Stimulated activated CD4-positive, alpha-beta T cell treated with anti-CD3 and anti-CD28 coated beads, TNF-alpha, amount 100 ng/mL, for 48 hours (primary cell): ENCODE measurements around the gene BTNL2.
"Not testable (repeated sequence)": the region's sequence is repeated elsewhere in the genome, so short reads cannot be mapped to it uniquely, and the experiment has no call there.

Source experiments
- DNase-seq, 3 donors: peaks; one replicate each; pipeline ENCODE4 v3.0.0-alpha.2; 2020; ENCODE audit warnings: low read depth in 3 of 3

BTNL2 gene, protein sequence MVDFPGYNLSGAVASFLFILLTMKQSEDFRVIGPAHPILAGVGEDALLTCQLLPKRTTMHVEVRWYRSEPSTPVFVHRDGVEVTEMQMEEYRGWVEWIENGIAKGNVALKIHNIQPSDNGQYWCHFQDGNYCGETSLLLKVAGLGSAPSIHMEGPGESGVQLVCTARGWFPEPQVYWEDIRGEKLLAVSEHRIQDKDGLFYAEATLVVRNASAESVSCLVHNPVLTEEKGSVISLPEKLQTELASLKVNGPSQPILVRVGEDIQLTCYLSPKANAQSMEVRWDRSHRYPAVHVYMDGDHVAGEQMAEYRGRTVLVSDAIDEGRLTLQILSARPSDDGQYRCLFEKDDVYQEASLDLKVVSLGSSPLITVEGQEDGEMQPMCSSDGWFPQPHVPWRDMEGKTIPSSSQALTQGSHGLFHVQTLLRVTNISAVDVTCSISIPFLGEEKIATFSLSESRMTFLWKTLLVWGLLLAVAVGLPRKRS

GRCh38 chr6:32406857-32407256 is at the start of gene BTNL2:
Gene BTNL2 (minus strand): TSS chr6:32407181. CDS start chr6:32407123, 58 bp downstream.
- no peak for DNase-seq

GRCh38 chr6:32449088-32449736 is 42.2 kb upstream of the BTNL2 start:
- DNase-seq = no peak

- DNase-seq = no peak
Measured at GRCh38 chr6:32447932-32448331, 41.0 kb upstream of the BTNL2 start.

DNA sequence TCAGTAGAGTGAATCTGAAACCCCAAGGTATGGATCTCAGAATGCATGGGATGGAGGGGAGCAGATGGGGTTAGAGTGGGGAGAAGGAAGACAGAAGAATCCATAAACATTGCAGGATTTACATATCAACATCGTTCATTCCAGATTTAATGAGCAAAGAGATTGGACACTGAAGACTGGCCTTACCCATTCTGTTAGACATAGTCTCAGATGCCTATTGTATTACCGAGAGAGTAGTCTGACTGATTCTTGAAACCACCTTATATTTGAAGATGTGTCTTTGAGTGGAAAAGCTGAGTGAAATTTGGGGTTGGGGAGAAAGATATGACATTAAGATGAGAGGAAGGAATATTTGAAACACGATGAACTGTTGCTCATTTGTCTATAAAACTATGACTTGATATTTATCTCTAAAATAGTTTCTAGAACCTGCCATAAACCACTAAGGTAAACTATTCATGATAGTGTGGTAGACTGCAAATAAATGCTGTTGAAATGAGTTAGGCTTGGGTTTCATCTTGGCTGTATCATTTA is 38.4 kb upstream of the BTNL2 start:
- DNase-seq = no peak

GRCh38 chr6:32444433-32444832 is 37.5 kb upstream of the BTNL2 start:
- DNase-seq = no peak

- no peak for DNase-seq
Measured at GRCh38 chr6:32442977-32443552, 36.1 kb upstream of the BTNL2 start.

GRCh38 chr6:32442243-32442667 is 35.3 kb upstream of the BTNL2 start:
- DNase-seq = no peak

DNA sequence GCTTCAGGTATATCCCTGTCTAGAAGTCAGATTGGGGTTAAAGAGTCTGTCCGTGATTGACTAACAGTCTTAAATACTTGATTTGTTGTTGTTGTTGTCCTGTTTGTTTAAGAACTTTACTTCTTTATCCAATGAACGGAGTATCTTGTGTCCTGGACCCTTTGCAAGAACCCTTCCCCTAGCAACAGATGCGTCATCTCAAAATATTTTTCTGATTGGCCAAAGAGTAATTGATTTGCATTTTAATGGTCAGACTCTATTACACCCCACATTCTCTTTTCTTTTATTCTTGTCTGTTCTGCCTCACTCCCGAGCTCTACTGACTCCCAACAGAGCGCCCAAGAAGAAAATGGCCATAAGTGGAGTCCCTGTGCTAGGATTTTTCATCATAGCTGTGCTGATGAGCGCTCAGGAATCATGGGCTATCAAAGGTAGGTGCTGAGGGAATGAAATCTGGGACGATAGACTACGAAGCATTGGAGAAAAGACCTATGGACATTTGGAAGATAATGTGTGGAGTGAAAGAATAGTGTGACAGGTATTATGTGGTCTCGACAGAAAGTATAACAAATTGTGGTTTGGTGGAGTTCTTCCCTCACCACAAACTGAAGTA is 32.7 kb upstream of the BTNL2 start, which contains the start of gene HLA-DRA:
HLA-DRA (plus strand) TSS at position 286 of the 613 bp plus-strand sequence; CDS start at position 350, 64 bp downstream.
- peak in 2 of 3 donors; percentile 4 to 27 for DNase-seq

DNA sequence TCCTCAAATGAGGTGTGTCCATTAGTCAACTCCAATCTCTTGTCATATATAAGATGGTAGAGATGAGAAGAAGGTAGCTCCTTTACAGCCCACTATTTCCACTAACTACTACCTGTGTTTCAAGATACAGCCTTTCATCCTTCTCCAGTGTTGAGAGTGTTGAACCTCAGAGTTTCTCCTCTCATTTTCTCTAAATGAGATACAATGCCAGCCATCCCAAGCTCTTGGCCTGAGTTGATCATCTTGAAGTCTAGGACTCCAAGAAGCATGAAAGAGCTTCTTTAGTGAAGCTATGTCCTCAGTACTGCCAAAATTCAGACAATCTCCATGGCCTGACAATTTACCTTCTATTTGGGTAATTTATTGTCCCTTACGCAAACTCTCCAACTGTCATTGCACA is 32.2 kb upstream of the BTNL2 start:
- no peak for DNase-seq

DNA sequence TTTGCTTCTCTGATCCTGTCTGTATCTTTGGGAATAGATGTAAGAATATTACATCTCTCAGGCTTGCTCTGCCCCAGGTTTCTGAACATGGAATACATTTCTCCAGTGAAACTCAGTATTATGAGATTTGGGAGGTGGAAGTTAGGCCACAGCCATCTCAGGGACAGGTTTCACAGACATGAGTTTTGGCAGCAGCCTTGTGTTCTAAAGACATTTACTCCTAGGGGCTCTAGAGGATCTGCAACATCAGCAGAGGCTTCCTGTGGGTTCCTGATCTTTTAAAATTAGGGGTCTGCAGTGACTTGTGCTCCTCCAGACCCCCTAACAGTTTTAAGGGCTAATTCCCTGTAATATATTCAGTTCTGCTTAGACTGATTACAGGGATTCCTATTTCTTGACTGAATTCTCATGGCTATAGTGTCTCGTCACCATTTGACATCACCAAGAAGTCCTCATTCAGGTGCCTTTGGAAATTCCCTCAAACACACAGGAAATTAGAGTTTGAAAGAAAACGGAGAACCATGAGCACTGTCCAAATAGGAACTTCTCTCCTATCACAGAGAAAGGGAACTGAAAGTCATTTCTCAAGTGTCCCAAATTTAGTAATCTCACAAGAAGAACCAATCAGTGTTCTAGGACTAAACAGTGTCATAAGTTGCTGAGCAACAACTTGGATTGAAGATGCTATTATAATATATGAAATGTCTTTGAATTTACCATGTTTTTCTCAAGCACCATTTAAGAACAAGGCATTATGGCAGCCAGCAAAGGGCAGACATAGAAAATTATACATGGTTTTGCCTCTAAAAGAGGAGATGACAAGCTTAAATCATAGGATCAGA is 30.2 kb upstream of the BTNL2 start:
- DNase-seq = no peak

- DNase-seq = no peak
Measured at GRCh38 chr6:32436186-32436585, 29.2 kb upstream of the BTNL2 start.

DNA sequence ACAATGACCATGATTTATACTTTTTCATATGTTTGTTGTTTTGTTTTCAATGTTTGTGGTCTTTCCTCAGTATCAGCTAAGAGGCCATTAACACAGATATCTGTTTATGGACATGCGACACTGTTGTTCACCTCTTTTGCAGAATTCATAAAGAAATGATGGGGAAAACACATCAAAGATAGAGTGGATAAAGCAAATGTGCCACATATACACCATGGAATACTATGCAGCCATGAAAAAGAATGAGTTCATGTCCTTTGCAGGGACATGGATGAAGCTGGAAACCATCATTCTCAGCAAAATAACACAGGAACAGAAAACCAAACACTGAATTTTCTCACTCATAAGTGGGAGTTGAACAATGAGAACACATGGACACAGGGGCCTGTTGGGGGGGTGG is 27.0 kb upstream of the BTNL2 start:
- not testable (repeated sequence) for DNase-seq

DNA sequence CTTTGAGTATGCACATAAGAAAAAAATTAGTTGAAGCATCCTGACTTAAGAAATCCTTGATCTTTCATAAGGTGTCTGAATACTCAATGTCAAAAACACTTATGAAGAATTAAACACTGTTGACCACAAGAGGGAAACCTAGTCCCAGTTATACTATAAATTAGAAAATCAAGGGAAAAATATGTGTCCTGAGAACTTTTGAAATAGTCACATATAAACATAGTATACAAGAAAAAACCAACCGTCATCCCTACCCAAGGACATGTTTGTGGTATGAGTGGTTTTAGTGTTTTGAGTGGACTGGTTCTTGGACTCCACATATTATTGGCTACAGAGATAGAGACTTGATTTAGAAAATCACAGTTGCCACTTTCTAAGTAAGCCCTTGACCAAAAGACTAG is 25.1 kb upstream of the BTNL2 start:
- no peak for DNase-seq

- no peak for DNase-seq
Measured at GRCh38 chr6:32431142-32431541, 24.2 kb upstream of the BTNL2 start.

- no peak for DNase-seq
Measured at GRCh38 chr6:32430179-32430578, 23.2 kb upstream of the BTNL2 start.

DNA sequence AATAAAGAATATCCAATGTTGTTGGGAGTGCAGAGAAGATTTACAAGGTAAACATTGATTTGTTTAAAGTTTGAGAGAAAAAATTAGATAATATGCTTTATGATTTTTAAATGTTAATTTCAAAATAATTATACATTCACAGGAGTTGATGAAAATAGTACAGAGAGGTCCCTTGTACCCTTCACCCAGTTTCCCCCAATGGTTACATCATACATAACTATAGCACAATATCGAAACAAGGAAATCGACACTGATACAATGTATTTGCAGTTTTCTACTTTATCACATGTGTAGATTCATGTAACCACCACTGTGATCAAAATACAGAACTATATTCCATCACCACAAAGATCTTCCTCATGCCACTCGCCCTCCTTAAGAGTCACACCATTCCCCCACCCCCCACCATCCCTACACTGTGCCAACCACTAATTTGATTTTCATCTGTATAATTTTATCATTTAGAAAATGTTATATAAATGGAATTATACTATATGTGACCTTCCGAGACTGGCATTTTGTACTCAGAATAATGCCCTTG is 21.0 kb upstream of the BTNL2 start:
- no peak for DNase-seq

DNA sequence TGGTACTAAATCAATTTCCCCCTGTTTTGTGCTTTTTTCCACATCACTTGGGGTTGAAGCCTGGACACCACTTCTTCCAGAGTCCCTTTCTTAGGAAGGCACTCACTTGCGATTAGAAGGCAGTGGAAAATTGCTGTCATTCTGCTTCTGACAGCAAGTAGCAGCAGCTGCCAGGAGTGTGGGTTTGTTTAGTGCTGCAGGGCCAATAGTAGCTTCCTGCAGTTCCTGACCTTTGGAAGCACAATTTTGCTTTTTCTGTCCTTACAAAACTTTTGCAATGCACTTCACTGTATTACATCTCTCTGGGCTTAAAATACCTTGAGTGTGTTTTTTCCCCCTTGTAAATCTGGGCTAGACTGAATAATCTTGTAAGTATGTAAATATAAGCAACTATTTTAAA is 20.2 kb upstream of the BTNL2 start:
- DNase-seq = no peak

DNA sequence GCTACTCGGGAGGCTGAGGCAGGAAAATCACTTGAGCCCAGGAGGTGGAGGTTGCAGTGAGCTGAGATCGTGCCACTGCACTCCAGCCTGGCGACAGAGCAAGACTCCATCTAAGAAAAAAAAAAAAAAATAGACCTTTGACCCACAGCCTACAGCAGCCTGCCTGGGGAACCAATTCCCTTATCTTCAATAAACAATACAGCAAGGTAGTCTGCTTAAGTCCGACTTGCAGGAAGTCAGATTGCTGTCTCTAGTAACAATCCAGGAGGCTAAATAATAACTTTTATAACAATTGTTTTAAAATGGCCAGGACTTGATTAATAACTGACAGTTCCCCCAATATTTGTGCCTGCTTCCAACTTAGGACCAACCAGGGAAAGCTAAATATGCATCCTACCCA is 19.4 kb upstream of the BTNL2 start:
- no peak for DNase-seq

GRCh38 chr6:32424589-32425300 is 17.8 kb upstream of the BTNL2 start:
- no peak for DNase-seq

DNA sequence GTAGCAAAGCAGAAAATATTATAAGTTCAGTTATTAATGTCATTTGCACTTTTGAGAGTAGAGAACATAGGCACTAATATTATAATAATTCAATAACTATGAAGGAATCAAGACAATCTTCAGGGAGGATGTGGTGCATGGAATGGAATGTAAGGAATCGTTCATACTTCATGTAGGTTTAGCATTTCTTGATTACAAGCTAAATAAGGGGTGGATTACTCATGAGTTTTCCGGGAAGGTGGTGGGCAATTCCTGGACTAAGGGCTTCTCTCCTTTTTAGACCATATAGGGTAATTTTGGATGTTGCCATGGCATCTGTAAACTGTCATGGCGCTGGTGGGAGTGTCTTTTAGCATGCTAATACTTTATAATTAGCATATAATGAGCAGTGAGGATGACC is 9.1 kb upstream of the BTNL2 start:
- DNase-seq = no peak
